PC-9 (cell line): ENCODE measurements around the gene AGXT.

ENCODE experiments used
- CTCF ChIP-seq: fragments of 200-600 bp; sonication (generic); conservative IDR thresholded peaks from 2 replicates; pipeline ENCODE4 v1.6.1; 2017; ENCODE audit warnings: mixed run types, antibody characterized with exemption, mild to moderate bottlenecking, moderate library complexity
- EZH2 ChIP-seq: fragments of 200-600 bp; sonication (generic); IDR thresholded peaks from 2 replicates; pipeline ENCODE4 v1.8.0; 2017; ENCODE audit warnings: antibody characterized with exemption, low read depth

GRCh38 chr2:240821429-240821778, 47.2 kb upstream of the AGXT start:
- no peak for TF ChIP-seq CTCF
- TF ChIP-seq EZH2 = no peak
